ENCODE data around the gene ZNF595.
"Not testable (repeated sequence)": the region's sequence is repeated elsewhere in the genome, so short reads cannot be mapped to it uniquely, and the experiment has no call there.

DNA sequence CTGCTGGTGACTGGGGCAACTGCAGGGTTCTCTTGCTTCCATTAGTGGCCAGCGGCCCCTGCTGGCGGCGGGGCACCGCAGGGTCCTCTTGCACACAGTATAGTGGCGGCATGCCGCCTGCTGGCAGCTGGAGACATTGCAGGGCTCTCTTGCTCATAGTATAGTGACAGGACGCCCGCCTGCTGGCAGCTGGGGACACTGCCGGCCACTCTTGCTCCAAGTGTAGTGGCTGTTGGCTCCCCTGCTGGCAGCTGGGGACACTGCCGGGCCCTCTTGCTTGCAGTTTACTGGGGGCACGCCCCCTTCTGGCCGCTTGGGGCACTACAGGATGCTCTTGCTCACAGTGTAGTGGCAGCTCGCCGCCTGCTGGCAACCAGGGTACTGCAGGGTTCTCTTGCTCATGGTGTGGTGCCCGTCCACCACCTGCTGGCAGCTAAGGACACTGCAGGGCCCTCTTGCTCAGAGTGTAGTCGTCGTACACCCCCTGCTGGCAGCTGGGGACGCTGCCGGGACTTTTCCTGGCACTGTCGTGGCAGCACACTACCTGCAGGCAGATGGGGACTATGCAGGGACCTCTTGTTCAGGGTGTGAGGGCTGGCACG lies 41.2 kb upstream of the ZNF595 start:
- TF ChIP-seq, protein P1, sequence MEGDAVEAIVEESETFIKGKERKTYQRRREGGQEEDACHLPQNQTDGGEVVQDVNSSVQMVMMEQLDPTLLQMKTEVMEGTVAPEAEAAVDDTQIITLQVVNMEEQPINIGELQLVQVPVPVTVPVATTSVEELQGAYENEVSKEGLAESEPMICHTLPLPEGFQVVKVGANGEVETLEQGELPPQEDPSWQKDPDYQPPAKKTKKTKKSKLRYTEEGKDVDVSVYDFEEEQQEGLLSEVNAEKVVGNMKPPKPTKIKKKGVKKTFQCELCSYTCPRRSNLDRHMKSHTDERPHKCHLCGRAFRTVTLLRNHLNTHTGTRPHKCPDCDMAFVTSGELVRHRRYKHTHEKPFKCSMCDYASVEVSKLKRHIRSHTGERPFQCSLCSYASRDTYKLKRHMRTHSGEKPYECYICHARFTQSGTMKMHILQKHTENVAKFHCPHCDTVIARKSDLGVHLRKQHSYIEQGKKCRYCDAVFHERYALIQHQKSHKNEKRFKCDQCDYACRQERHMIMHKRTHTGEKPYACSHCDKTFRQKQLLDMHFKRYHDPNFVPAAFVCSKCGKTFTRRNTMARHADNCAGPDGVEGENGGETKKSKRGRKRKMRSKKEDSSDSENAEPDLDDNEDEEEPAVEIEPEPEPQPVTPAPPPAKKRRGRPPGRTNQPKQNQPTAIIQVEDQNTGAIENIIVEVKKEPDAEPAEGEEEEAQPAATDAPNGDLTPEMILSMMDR (IDR thresholded peaks at IDR 0.05; ENCODE audit: low read length): peak; percentile 39
- not testable (repeated sequence) for TF ChIP-seq EZH2 (optimal IDR thresholded peaks at IDR 0.05; ENCODE audit: low read depth, low read length)
